ENCODE measurements around the gene NEUROD4. TPM values are rescaled to one million over a fixed set of nuclear protein-coding genes. Genes with fewer than 3 reads are reported as not detected.

NEUROD4 gene, protein sequence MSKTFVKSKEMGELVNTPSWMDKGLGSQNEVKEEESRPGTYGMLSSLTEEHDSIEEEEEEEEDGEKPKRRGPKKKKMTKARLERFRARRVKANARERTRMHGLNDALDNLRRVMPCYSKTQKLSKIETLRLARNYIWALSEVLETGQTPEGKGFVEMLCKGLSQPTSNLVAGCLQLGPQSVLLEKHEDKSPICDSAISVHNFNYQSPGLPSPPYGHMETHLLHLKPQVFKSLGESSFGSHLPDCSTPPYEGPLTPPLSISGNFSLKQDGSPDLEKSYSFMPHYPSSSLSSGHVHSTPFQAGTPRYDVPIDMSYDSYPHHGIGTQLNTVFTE
- not detected for total RNA-seq

DNA sequence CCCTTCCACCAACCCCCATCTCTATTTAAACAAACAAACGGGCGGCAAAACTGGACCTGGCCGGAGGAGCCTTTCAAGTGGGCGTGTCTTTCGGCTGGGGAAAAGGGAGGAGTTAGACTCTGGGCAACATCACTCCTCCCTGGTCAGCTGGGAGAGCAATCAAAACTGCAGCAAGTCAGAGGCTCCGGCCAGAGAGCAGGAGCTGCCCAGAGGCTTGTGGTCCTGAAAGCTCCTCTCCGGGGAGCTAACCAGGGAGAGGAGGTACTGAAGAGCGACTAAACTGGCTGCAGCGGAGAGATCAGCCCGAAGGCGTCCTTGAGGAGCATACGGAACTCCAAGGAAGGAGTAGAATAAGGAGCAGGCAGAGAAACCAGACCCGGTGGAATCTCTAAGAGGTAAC is at the start of gene NEUROD4:
NEUROD4 (plus strand) TSS at position 191 of the 400 bp plus-strand sequence. CDS start 6,466 bp downstream, outside the sequence.
- ATAC-seq, result no peak
- H3K9me3 ChIP-seq, result no peaks in the 10 kb centered on the region
- in situ Hi-C loops (cut with MboI; ENCODE audit: low sequenced_read_pairs in 4 of 4), result no loop called here
- peaks cover 0 to 21% (median 19%) of the 10 kb centered on the region in 3 donors for H3K27me3 ChIP-seq
- no peak within 1 kb of the TSS for H3K4me3 ChIP-seq
- H3K4me1 ChIP-seq, result no peaks in the 10 kb centered on the region
- peak in 1 of 2 donors; percentile 7 for DNase-seq
- H3K27ac ChIP-seq, result no peak within 1 kb of the TSS
- TF ChIP-seq POLR2A (IDR thresholded peaks at IDR 0.05), result no peak
- TF ChIP-seq, protein P1, sequence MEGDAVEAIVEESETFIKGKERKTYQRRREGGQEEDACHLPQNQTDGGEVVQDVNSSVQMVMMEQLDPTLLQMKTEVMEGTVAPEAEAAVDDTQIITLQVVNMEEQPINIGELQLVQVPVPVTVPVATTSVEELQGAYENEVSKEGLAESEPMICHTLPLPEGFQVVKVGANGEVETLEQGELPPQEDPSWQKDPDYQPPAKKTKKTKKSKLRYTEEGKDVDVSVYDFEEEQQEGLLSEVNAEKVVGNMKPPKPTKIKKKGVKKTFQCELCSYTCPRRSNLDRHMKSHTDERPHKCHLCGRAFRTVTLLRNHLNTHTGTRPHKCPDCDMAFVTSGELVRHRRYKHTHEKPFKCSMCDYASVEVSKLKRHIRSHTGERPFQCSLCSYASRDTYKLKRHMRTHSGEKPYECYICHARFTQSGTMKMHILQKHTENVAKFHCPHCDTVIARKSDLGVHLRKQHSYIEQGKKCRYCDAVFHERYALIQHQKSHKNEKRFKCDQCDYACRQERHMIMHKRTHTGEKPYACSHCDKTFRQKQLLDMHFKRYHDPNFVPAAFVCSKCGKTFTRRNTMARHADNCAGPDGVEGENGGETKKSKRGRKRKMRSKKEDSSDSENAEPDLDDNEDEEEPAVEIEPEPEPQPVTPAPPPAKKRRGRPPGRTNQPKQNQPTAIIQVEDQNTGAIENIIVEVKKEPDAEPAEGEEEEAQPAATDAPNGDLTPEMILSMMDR (IDR thresholded peaks at IDR 0.05 in 4 of 5, conservative IDR thresholded peaks at IDR 0.05 in 1 of 5), result no peak
- H3K36me3 ChIP-seq, result no peaks in the 10 kb centered on the region
- intact Hi-C loops (cut with DNase I; ENCODE audit: low total_unique reads), result no loop called here

GRCh38 chr12:54970741-54971140 is 49.0 kb upstream of the NEUROD4 start:
- H3K27me3 ChIP-seq, result no peaks in the 10 kb centered on the region
- DNase-seq, result no peak
- intact Hi-C loops (cut with DNase I; ENCODE audit: low total_unique reads) (no loop called here), in situ Hi-C loops (cut with MboI; ENCODE audit: low sequenced_read_pairs in 4 of 4) (loop anchor here (25.0 kb wide), 2 partner anchors 233 to 383 kb away; partner anchors contain the start of gene PPP1R1A (in 2 of the 4))
- no peaks in the 10 kb centered on the region for H3K9me3 ChIP-seq
- no peak overlapping the region for H3K4me3 ChIP-seq
- no peak for ATAC-seq
- H3K4me1 ChIP-seq, result no peaks in the 10 kb centered on the region
- no peaks in the 10 kb centered on the region for H3K36me3 ChIP-seq
- no peak overlapping the region for H3K27ac ChIP-seq
- TF ChIP-seq, protein P1 (IDR thresholded peaks at IDR 0.05 in 4 of 5, conservative IDR thresholded peaks at IDR 0.05 in 1 of 5), result no peak
- TF ChIP-seq POLR2A (IDR thresholded peaks at IDR 0.05), result no peak

GRCh38 chr12:54973556-54973955 is 46.2 kb upstream of the NEUROD4 start:
- no peaks in the 10 kb centered on the region for H3K9me3 ChIP-seq
- TF ChIP-seq, protein P1 (IDR thresholded peaks at IDR 0.05 in 4 of 5, conservative IDR thresholded peaks at IDR 0.05 in 1 of 5), result no peak
- no peak for TF ChIP-seq POLR2A (IDR thresholded peaks at IDR 0.05)
- H3K4me1 ChIP-seq, result no peaks in the 10 kb centered on the region
- intact Hi-C loops (cut with DNase I; ENCODE audit: low total_unique reads) (no loop called here), in situ Hi-C loops (cut with MboI; ENCODE audit: low sequenced_read_pairs in 4 of 4) (loop anchor here (25.0 kb wide), 2 partner anchors 236 to 386 kb away; partner anchors contain the start of gene PPP1R1A (in 2 of the 4))
- no peaks in the 10 kb centered on the region for H3K36me3 ChIP-seq
- DNase-seq, result no peak
- H3K27ac ChIP-seq, result no peak overlapping the region
- H3K27me3 ChIP-seq, result no peaks in the 10 kb centered on the region
- no peak overlapping the region for H3K4me3 ChIP-seq
- no peak for ATAC-seq

DNA sequence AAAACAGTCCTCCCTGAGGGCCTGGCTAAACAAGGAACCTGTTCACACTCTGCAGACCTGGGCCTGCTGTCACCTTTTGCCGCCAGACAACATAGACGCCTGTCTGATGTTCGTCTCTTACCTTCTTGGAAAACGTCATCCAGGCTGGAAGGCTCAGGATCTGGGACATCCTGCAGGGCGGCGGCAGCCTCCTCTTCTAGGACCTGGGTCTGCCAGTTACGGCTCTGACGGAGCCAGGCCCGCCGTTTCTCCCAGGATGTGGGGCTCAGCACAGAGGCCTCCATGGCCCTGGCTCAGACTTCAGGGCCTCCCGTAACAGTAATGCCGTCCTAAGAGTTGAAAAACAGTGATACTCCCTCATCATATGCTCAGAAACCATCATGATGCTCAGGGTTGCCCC is 45.5 kb upstream of the NEUROD4 start:
- ATAC-seq (no peak), DNase-seq (no peak)
- no peaks in the 10 kb centered on the region for H3K9me3 ChIP-seq
- H3K4me3 ChIP-seq, result no peak overlapping the region
- no peak overlapping the region for H3K27ac ChIP-seq
- H3K4me1 ChIP-seq, result no peaks in the 10 kb centered on the region
- TF ChIP-seq, protein P1 (IDR thresholded peaks at IDR 0.05 in 4 of 5, conservative IDR thresholded peaks at IDR 0.05 in 1 of 5), result no peak
- no peak for TF ChIP-seq POLR2A (IDR thresholded peaks at IDR 0.05)
- intact Hi-C loops (cut with DNase I; ENCODE audit: low total_unique reads) (no loop called here), in situ Hi-C loops (cut with MboI; ENCODE audit: low sequenced_read_pairs in 4 of 4) (loop anchor here (25.0 kb wide), 2 partner anchors 237 to 387 kb away; partner anchors contain the start of gene PPP1R1A (in 2 of the 4))
- no peaks in the 10 kb centered on the region for H3K36me3 ChIP-seq
- no peaks in the 10 kb centered on the region for H3K27me3 ChIP-seq

Measured in gastrocnemius medialis (tissue), 4 donors.